SH-SY5Y (cell line): ENCODE data around the gene TRIM59.
A peak's percentile ranks its signal among the peaks of the same experiment; 100 is the strongest.

Source experiments
- GATA2 ChIP-seq: IDR thresholded peaks from 2 replicates; pipeline ENCODE4 v1.6.1; 2011; ENCODE audit warnings: mild to moderate bottlenecking, low read depth, low read length
- GATA3 ChIP-seq: IDR thresholded peaks from 2 replicates; pipeline ENCODE4 v1.6.1; 2011; ENCODE audit warnings: low read depth, mild to moderate bottlenecking, low read length, moderate library complexity

TRIM59 gene

DNA sequence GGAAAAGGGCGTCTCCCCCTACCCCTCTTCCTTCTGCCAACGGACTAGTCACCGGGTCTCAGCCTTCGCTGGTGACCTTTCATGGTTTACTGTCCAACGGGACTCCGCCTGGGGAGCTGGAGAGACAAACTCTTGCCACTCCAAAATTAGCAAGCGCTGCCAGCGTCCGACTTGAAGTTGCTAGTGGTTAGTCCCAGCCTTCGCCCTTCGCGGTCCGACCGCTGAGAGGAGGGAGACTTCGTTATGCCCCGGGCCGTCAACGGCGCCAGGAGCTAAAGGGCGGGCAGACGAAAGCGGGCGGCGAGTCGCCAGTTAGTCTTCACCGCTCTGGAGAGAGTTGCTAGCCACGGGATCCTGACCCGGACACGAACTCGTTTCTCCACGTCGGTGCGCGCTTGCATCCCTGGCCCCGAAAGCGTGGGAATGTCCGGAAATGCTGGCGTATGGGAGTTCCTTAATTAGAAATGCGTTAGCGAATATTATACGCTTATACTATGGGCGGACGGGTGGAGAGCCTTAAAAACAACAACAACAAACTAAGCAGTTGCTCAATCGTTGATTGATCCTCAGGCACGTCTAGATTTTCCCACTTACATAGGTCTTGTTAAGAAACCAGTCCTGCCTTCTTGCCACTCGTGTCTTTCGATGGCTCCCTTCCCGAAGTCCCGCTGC, 49.4 kb downstream of the TRIM59 start:
- no peak for TF ChIP-seq GATA3
- TF ChIP-seq GATA2: no peak

- TF ChIP-seq GATA2 (peak; percentile 83), GATA3 (no peak)
Measured at GRCh38 chr3:160399125-160400029, 50.2 kb downstream of the TRIM59 start, which contains the start of the genes IFT80 and SMC4. Gene IFT80, minus strand, starts transcription at chr3:160399225. Its CDS starts 14,625 bp downstream, at chr3:160384600. Gene SMC4, plus strand, starts transcription at chr3:160399650. Its CDS starts 1,177 bp downstream, at chr3:160400827.

GRCh38 chr3:160398820-160399124, 50.8 kb downstream of the TRIM59 start:
- no peak for TF ChIP-seq GATA2

DNA sequence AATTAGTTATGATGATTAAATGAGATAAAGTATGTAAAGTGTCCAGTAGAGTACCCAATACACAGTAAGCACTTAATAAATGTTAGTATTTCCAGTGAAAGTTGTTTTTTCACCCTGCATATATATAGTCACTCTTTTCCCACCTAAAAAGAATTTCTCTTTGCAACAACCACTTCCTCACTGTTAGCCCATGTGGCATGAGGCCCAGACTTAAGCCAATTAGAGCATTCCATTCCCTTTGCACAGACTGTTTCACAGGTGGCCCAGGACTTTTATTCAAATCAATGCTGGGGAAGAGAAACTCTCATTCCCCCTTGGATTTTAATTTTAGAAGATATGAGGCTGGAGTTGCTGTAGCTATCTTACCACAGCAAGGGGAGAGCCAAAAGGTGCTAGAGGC, 54.3 kb downstream of the TRIM59 start:
- no peak for TF ChIP-seq GATA3

DNA sequence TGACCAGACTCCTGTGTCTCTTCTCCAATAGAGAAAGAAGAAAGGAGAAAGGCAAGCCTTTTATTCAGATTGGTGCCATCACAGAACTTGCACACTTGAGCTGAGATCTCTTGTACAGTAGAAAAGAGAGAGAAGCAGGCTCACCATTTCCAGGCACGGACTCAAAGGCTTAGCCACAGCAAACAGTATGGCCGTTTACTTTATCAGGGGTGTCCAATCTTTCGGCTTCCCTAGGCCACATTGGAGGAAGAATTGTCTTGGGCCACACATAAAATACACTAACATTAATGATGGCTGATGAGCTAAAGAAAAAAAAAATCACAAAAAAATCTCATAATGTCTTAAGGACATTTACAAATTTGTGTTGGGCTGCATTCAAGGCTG, 55.6 kb downstream of the TRIM59 start:
- TF ChIP-seq GATA2 (no peak), GATA3 (no peak)

- TF ChIP-seq GATA3 (no peak), GATA2 (no peak)
Measured at GRCh38 chr3:160393346-160394008, 56.1 kb downstream of the TRIM59 start.

- TF ChIP-seq GATA2 (no peak), GATA3 (no peak)
Measured at GRCh38 chr3:160392798-160393197, 56.8 kb downstream of the TRIM59 start.

DNA sequence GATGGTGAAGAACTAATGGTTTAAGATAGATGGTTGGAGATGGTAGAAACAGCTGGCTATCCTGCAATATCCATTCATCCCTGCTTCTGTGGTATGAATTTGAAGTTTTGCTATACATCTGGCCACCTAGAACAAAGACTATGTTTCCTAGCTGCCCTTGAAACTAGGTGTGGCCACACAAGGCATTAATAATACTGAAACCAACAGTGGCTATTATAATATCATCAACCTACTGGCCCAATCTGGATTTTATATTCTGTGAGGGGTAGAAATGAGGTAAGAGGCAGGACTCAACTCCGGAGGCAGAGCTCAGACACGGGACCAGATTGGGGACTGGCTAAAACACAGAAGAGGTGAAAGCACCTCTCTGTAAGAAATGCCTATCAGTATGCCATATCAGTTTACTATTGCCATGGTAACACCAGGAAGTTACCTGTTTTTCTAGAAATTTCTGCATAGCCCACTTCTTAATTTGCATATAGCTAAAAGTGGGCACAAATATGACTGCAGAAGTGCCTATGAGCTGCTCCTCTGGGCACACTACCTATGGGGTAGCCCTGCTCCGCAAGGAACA, 58.9 kb downstream of the TRIM59 start:
- no peak for TF ChIP-seq GATA2
- TF ChIP-seq GATA3: no peak
